ENCODE measurements around the gene CACNA1C.
A peak's percentile ranks its signal among the peaks of the same experiment; 100 is the strongest.

Gene CACNA1C

DNA sequence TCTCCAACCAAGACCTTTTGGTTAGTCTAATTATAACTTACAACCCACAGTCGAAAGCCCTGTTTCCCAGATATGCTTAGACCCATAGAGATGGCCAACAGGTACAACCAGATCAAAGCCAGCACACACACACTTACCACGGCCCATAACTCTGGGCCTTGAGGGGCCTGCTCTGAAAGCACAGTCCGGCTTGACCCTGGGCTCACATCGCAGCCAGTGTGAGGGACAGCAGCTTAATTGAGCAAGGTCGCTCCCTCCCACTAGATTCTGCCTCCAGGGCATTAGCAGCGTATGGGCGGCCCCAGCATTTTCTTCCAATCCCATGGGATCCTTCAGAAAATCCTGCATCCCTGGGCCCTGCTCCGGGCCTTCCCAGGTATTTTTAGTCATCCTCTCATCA is 584.6 kb downstream of the CACNA1C start:
- Mint-ChIP-seq H3K4me3 (no peak overlapping the region), H3K36me3 (no peaks in the 10 kb centered on the region), H3K27ac (no peak overlapping the region), H3K27me3 (peaks cover 37% of the 10 kb centered on the region), H3K9me3 (no peaks in the 10 kb centered on the region), H3K4me1 (peaks cover 8% of the 10 kb centered on the region)
- CTCF ChIA-PET = no interaction called here
- DNase-seq = no peak

DNA sequence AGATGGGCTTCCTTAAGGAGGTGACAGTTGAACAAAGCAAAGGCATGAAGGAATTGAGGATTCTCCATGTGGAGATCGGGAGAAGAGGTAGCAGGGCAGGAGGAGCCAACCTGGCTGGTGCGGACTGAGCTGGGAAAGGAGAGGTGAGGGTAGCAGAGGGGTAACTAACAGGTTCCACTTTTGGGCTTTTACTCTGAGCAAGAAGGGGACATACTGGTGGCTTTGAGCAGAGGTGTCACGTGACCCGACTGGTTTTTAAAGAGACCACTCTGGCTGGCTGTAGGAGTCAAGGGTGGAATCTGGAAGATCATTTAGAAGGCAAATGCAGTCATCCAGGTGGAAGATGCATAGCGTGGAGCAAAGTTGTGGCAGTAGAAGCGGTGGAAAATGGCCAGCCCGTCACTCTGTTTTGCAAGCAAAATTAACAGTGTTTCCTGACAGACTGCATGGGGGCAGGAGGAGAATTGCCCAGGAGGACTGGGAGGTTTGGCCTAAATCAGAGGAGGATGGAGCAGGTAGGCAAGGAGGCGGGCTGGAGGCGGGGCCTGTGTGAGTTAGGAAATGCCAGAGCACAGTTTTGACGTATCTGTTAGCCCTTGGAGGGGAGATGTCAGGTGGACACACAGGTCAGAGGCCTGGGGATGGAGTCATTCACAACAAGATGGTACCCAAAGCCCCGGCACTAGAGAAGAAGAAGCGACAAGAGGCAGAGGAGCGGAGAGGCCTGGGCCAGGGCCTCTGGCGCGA is 585.7 kb downstream of the CACNA1C start:
- Mint-ChIP-seq H3K9me3 (no peaks in the 10 kb centered on the region), H3K27ac (no peak overlapping the region), H3K4me3 (no peak overlapping the region), H3K27me3 (peaks cover 34% of the 10 kb centered on the region), H3K36me3 (no peaks in the 10 kb centered on the region), H3K4me1 (peaks cover 15% of the 10 kb centered on the region)
- no peak for DNase-seq
- CTCF ChIA-PET = no interaction called here

DNA sequence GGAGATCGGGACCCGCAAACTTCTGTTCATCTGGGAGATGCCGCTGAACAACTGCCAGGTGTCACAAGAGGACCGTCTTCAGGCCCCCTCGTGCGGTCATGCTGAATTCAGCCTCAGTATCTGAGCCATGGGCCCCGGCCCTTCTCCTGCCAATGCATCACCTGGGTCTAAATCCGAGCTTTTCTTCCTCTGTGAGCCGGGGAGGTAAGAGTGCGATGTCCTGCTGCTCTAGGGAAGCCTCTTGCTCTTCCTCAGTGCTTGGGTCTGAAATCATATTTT is 586.2 kb downstream of the CACNA1C start:
- Mint-ChIP-seq H3K36me3 (no peaks in the 10 kb centered on the region), H3K9me3 (no peaks in the 10 kb centered on the region), H3K4me1 (peaks cover 15% of the 10 kb centered on the region), H3K27me3 (peaks cover 39% of the 10 kb centered on the region), H3K4me3 (no peak overlapping the region), H3K27ac (no peak overlapping the region)
- CTCF ChIA-PET = no interaction called here
- no peak for DNase-seq

DNA sequence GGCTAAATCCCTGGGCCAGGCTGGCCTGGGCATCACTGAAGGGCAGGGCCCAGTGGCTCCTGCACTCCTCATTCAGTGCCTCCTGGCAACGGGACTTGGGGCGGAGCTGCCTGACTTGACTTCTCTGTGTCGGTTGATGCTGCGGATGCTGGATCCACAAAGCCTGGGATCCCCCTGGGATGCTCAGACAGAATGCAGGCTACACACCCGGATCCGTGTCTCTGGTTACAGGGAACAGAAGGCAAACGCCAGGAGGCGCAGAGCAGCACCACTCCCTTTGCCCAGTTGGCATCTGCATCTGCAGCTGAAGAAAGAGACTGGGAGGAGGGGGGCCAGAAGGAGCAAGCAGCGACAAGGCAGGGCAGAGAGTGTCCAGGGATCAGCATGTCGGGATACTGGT is 587.5 kb downstream of the CACNA1C start:
- H3K4me3 Mint-ChIP-seq = no peak overlapping the region
- peak; percentile 10 for DNase-seq
- H3K27ac Mint-ChIP-seq = no peak overlapping the region
- H3K27me3 Mint-ChIP-seq = peaks cover 42% of the 10 kb centered on the region
- no peaks in the 10 kb centered on the region for H3K9me3 Mint-ChIP-seq
- H3K36me3 Mint-ChIP-seq = no peaks in the 10 kb centered on the region
- peaks cover 15% of the 10 kb centered on the region for H3K4me1 Mint-ChIP-seq
- CTCF ChIA-PET = no interaction called here

GRCh38 chr12:2640709-2641108 is 587.9 kb downstream of the CACNA1C start:
- H3K4me1 Mint-ChIP-seq = peaks cover 15% of the 10 kb centered on the region
- H3K9me3 Mint-ChIP-seq = no peaks in the 10 kb centered on the region
- no peaks in the 10 kb centered on the region for H3K36me3 Mint-ChIP-seq
- H3K27ac Mint-ChIP-seq = no peak overlapping the region
- peaks cover 46% of the 10 kb centered on the region for H3K27me3 Mint-ChIP-seq
- H3K4me3 Mint-ChIP-seq = no peak overlapping the region
- DNase-seq = peak; percentile 21
- CTCF ChIA-PET = no interaction called here

- Mint-ChIP-seq H3K9me3 (no peaks in the 10 kb centered on the region), H3K27ac (no peak overlapping the region), H3K36me3 (no peaks in the 10 kb centered on the region), H3K27me3 (peaks cover 51% of the 10 kb centered on the region), H3K4me1 (peaks cover 15% of the 10 kb centered on the region), H3K4me3 (no peak overlapping the region)
- CTCF ChIA-PET = no interaction called here
- peak; percentile 20 for DNase-seq
These were observed 588.4 kb downstream of the CACNA1C start for GRCh38 chr12:2641207-2641606.

- peaks cover 15% of the 10 kb centered on the region for H3K4me1 Mint-ChIP-seq
- CTCF ChIA-PET = no interaction called here
- H3K27ac Mint-ChIP-seq = peak overlapping the region; percentile 49
- H3K4me3 Mint-ChIP-seq = no peak overlapping the region
- peak; percentile 16 for DNase-seq
- H3K9me3 Mint-ChIP-seq = no peaks in the 10 kb centered on the region
- peaks cover 56% of the 10 kb centered on the region for H3K27me3 Mint-ChIP-seq
- H3K36me3 Mint-ChIP-seq = no peaks in the 10 kb centered on the region
These were observed 589.0 kb downstream of the CACNA1C start for GRCh38 chr12:2641761-2642160.

- H3K9me3 Mint-ChIP-seq = no peaks in the 10 kb centered on the region
- H3K27me3 Mint-ChIP-seq = peaks cover 59% of the 10 kb centered on the region
- CTCF ChIA-PET = no interaction called here
- no peak overlapping the region for H3K4me3 Mint-ChIP-seq
- H3K27ac Mint-ChIP-seq = peak overlapping the region; percentile 49
- peak; percentile 22 for DNase-seq
- no peaks in the 10 kb centered on the region for H3K36me3 Mint-ChIP-seq
- peaks cover 15% of the 10 kb centered on the region for H3K4me1 Mint-ChIP-seq
These were observed 589.5 kb downstream of the CACNA1C start for GRCh38 chr12:2642176-2642892.

GRCh38 chr12:2642896-2643425 is 590.2 kb downstream of the CACNA1C start:
- peaks cover 54% of the 10 kb centered on the region for H3K27me3 Mint-ChIP-seq
- H3K36me3 Mint-ChIP-seq = no peaks in the 10 kb centered on the region
- peaks cover 15% of the 10 kb centered on the region for H3K4me1 Mint-ChIP-seq
- CTCF ChIA-PET = no interaction called here
- no peaks in the 10 kb centered on the region for H3K9me3 Mint-ChIP-seq
- H3K27ac Mint-ChIP-seq = no peak overlapping the region
- H3K4me3 Mint-ChIP-seq = no peak overlapping the region
- peak; percentile 9 for DNase-seq

GRCh38 chr12:2643576-2644135 is 590.9 kb downstream of the CACNA1C start:
- Mint-ChIP-seq H3K36me3 (no peaks in the 10 kb centered on the region), H3K27ac (no peak overlapping the region), H3K27me3 (peaks cover 57% of the 10 kb centered on the region)

GRCh38 chr12:2644683-2645405 is 592.1 kb downstream of the CACNA1C start:
- no peak overlapping the region for H3K4me3 Mint-ChIP-seq
- no peak overlapping the region for H3K27ac Mint-ChIP-seq
- no peaks in the 10 kb centered on the region for H3K36me3 Mint-ChIP-seq
- peaks cover 56% of the 10 kb centered on the region for H3K27me3 Mint-ChIP-seq
- no peaks in the 10 kb centered on the region for H3K9me3 Mint-ChIP-seq
- CTCF ChIA-PET = no interaction called here
- H3K4me1 Mint-ChIP-seq = peaks cover 15% of the 10 kb centered on the region
- no peak for DNase-seq

More at GRCh38 chr12:2643576-2644135, 590.9 kb downstream of the CACNA1C start:
- peak; percentile 2 for DNase-seq
- CTCF ChIA-PET = no interaction called here
- Mint-ChIP-seq H3K9me3 (no peaks in the 10 kb centered on the region), H3K4me1 (peaks cover 15% of the 10 kb centered on the region), H3K4me3 (no peak overlapping the region)

DNA sequence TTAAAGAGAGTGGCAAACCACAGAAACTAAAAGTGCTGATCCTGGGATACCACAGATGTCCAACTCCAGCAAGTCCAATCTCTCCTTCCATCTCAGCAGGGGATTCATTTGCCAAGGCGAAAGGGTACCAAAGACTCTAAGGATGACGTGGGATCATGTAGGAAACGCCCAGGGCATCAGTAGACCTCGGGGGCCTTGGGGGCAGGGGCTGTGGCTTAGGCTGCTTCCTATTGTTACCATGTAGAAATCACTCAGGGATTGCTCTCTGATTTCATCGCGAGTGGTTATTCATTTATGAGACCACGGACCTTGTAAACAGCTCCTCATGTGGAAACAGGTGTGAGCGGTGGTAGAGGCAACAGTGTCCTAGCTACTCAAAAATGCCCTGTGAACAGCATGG is 592.7 kb downstream of the CACNA1C start:
- peaks cover 59% of the 10 kb centered on the region for H3K27me3 Mint-ChIP-seq
- no peaks in the 10 kb centered on the region for H3K9me3 Mint-ChIP-seq
- H3K4me3 Mint-ChIP-seq = no peak overlapping the region
- CTCF ChIA-PET = no interaction called here
- H3K27ac Mint-ChIP-seq = no peak overlapping the region
- no peaks in the 10 kb centered on the region for H3K36me3 Mint-ChIP-seq
- DNase-seq = no peak
- peaks cover 15% of the 10 kb centered on the region for H3K4me1 Mint-ChIP-seq

GRCh38 chr12:2646341-2646740 is 593.6 kb downstream of the CACNA1C start:
- CTCF ChIA-PET = no interaction called here

GRCh38 chr12:2647186-2647585 is 594.4 kb downstream of the CACNA1C start:
- Mint-ChIP-seq H3K4me3 (no peak overlapping the region), H3K27ac (no peak overlapping the region), H3K36me3 (no peaks in the 10 kb centered on the region), H3K27me3 (peaks cover 64% of the 10 kb centered on the region), H3K9me3 (no peaks in the 10 kb centered on the region), H3K4me1 (peaks cover 9% of the 10 kb centered on the region)
- no peak for DNase-seq
- CTCF ChIA-PET = no interaction called here

More at GRCh38 chr12:2646341-2646740, 593.6 kb downstream of the CACNA1C start:
- no peak overlapping the region for H3K4me3 Mint-ChIP-seq
- peaks cover 15% of the 10 kb centered on the region for H3K4me1 Mint-ChIP-seq
- no peak overlapping the region for H3K27ac Mint-ChIP-seq
- no peaks in the 10 kb centered on the region for H3K9me3 Mint-ChIP-seq
- peaks cover 64% of the 10 kb centered on the region for H3K27me3 Mint-ChIP-seq
- peak; percentile 7 for DNase-seq
- H3K36me3 Mint-ChIP-seq = no peaks in the 10 kb centered on the region
